HEK293 (cell line): ENCODE measurements around the gene TMEM183A.
"Not testable (repeated sequence)": the region's sequence is repeated elsewhere in the genome, so short reads cannot be mapped to it uniquely, and the experiment has no call there.

Experiments
- CTCF ChIA-PET: fragments of 350-600 bp; formaldehyde crosslinking; extraction: SDS; loops from one replicate; lab custom pipeline; 2021; ENCODE audit warnings: antibody characterized with exemption; lab: Yijun Ruan, JAX
- POLR2A ChIA-PET: fragments of 300-600 bp; formaldehyde crosslinking; extraction: SDS; loops from one replicate; lab custom pipeline; 2020; ENCODE audit warnings: antibody characterized with exemption, inconsistent platforms; lab: Yijun Ruan, JAX
- H3K27ac ChIP-seq: fragments of 200-500 bp; sonication (Bioruptor generic); 2 replicates; pipeline ENCODE4 v1.5.1; 2014; ENCODE audit warnings: low read depth, low read length, control low read depth, inconsistent platforms; ENCODE audit errors: extremely low read depth
- H3K36me3 ChIP-seq, 2 experiments: fragments of 200-500 bp in 1 of 2; sonication (Bioruptor generic) in 1 of 2; 1 replicate in 1 of 2; 2 replicates in 1 of 2; pipeline ENCODE4 v1.5.1; 2014 to 2017; ENCODE audit warnings: inconsistent platforms in 2 of 2, low read length in 2 of 2; ENCODE audit not compliant: control insufficient read depth in 2 of 2, insufficient read depth in 1 of 2
- H3K4me1 ChIP-seq: fragments of 200-500 bp; sonication (Bioruptor generic); 2 replicates; pipeline ENCODE4 v1.5.1; 2014; ENCODE audit warnings: mild to moderate bottlenecking, low read length, inconsistent platforms; ENCODE audit not compliant: control insufficient read depth, insufficient read depth
- H3K4me3 ChIP-seq: 2 replicates; pipeline ENCODE4 v1.5.1; 2011; ENCODE audit warnings: low read depth, mild to moderate bottlenecking, control low read depth, low read length, moderate library complexity
- H3K9me3 ChIP-seq: fragments of 200-500 bp; sonication (Bioruptor generic); 2 replicates; pipeline ENCODE4 v1.5.1; 2014; ENCODE audit warnings: low read depth, low read length, inconsistent platforms; ENCODE audit not compliant: control insufficient read depth, insufficient read depth
- ELK4 ChIP-seq: IDR thresholded peaks from 2 replicates; pipeline ENCODE4 v1.6.1; 2011; ENCODE audit warnings: mild to moderate bottlenecking, low read depth, low read length, borderline replicate concordance
- PBX3 ChIP-seq: sonication (generic); formaldehyde crosslinking; IDR thresholded peaks from 2 replicates; pipeline ENCODE4 v1.8.1; 2022; ENCODE audit warnings: mild to moderate bottlenecking, moderate library complexity, missing genetic modification reagents
- ZBTB17 ChIP-seq: fragments of 450-650 bp; formaldehyde crosslinking; IDR thresholded peaks from 2 replicates; pipeline ENCODE4 v1.5.1; 2016; ENCODE audit warnings: missing biosample characterization, missing genetic modification characterization
- ZFHX2 ChIP-seq: fragments of 450-650 bp; formaldehyde crosslinking; conservative IDR thresholded peaks from 2 replicates; pipeline ENCODE4 v1.5.1; 2016; ENCODE audit warnings: missing biosample characterization, missing genetic modification characterization
- ZNF112 ChIP-seq: fragments of 450-650 bp; formaldehyde crosslinking; IDR thresholded peaks from 2 replicates; pipeline ENCODE4 v1.5.0; 2017; ENCODE audit warnings: missing biosample characterization, missing genetic modification characterization
- ZNF132 ChIP-seq: fragments of 450-650 bp; formaldehyde crosslinking; IDR thresholded peaks from 2 replicates; pipeline ENCODE4 v1.5.1; 2017; ENCODE audit warnings: missing biosample characterization, missing genetic modification characterization, borderline replicate concordance
- ZNF157 ChIP-seq: fragments of 450-650 bp; formaldehyde crosslinking; IDR thresholded peaks from 2 replicates; pipeline ENCODE4 v1.5.1; 2016; ENCODE audit warnings: missing biosample characterization, missing genetic modification characterization
- ZNF223 ChIP-seq: fragments of 450-650 bp; formaldehyde crosslinking; IDR thresholded peaks from 2 replicates; pipeline ENCODE4 v1.5.1; 2016; ENCODE audit warnings: missing biosample characterization, missing genetic modification characterization
- ZNF354C ChIP-seq: fragments of 450-650 bp; formaldehyde crosslinking; IDR thresholded peaks from 2 replicates; pipeline ENCODE4 v1.5.1; 2016; ENCODE audit warnings: missing biosample characterization, missing genetic modification characterization, low read depth, borderline replicate concordance
- ZNF626 ChIP-seq: fragments of 450-650 bp; sonication (Bioruptor Pico); formaldehyde crosslinking; IDR thresholded peaks from 2 replicates; pipeline ENCODE4 v1.5.1; 2018; ENCODE audit warnings: missing biosample characterization, missing genetic modification characterization, inconsistent platforms
- ZNF660 ChIP-seq: fragments of 450-650 bp; IDR thresholded peaks from 2 replicates; pipeline ENCODE4 v1.5.1; 2018; ENCODE audit warnings: missing biosample characterization, mild to moderate bottlenecking, missing genetic modification characterization
- ZNF664 ChIP-seq: fragments of 450-650 bp; formaldehyde crosslinking; IDR thresholded peaks from 2 replicates; pipeline ENCODE4 v1.5.1; 2016; ENCODE audit warnings: missing biosample characterization, missing genetic modification characterization
- ZNF704 ChIP-seq: fragments of 450-650 bp; formaldehyde crosslinking; IDR thresholded peaks from 2 replicates; pipeline ENCODE4 v1.5.1; 2016; ENCODE audit warnings: missing biosample characterization, missing genetic modification characterization
- ZNF707 ChIP-seq: fragments of 450-650 bp; formaldehyde crosslinking; IDR thresholded peaks from 2 replicates; pipeline ENCODE4 v1.5.1; 2016; ENCODE audit warnings: missing biosample characterization, missing genetic modification characterization
- ZNF768 ChIP-seq: fragments of 450-650 bp; formaldehyde crosslinking; IDR thresholded peaks from 2 replicates; pipeline ENCODE4 v1.5.1; 2018; ENCODE audit warnings: missing biosample characterization, mild to moderate bottlenecking, missing genetic modification characterization
- ZNF830 ChIP-seq: fragments of 450-650 bp; IDR thresholded peaks from 2 replicates; pipeline ENCODE4 v1.5.0; 2018; ENCODE audit warnings: missing biosample characterization, missing genetic modification characterization, low read depth, mild to moderate bottlenecking, moderate library complexity
- ZNF837 ChIP-seq: fragments of 450-650 bp; formaldehyde crosslinking; IDR thresholded peaks from 2 replicates; pipeline ENCODE4 v1.5.1; 2016; ENCODE audit warnings: missing biosample characterization, missing genetic modification characterization
- ZSCAN23 ChIP-seq: fragments of 450-650 bp; formaldehyde crosslinking; IDR thresholded peaks from 2 replicates; pipeline ENCODE4 v1.5.1; 2016; ENCODE audit warnings: missing biosample characterization, missing genetic modification characterization
- ZXDB ChIP-seq: fragments of 450-650 bp; formaldehyde crosslinking; IDR thresholded peaks from 2 replicates; pipeline ENCODE4 v1.5.1; 2016; ENCODE audit warnings: missing biosample characterization, missing genetic modification characterization

The TMEM183A gene

GRCh38 chr1:202998836-202999750, 8.1 kb upstream of the TMEM183A start (continued):
- no peak for TF ChIP-seq PBX3 (CRISPR knock-in tag)
- TF ChIP-seq ZNF354C (tag by site-specific recombination) = no peak
- no peak for TF ChIP-seq ZXDB (tag by site-specific recombination)
- TF ChIP-seq ZNF660 (tag by site-specific recombination) = 0 out of 2 replicates have a peak, but pooled peaks have one; percentile 41
- no peak for TF ChIP-seq ELK4

GRCh38 chr1:203000217-203000944, 6.8 kb upstream of the TMEM183A start:
- no peaks in the 10 kb centered on the region for H3K4me1 ChIP-seq
- POLR2A ChIA-PET = interaction anchor here (0.9 kb wide), 1 partner anchor 73 kb away, joined by 3 read pairs; the partner anchor contains the start of gene KLHL12

GRCh38 chr1:203001986-203002385, 5.2 kb upstream of the TMEM183A start:
- TF ChIP-seq ZNF830 (tag by site-specific recombination) (no peak), ZBTB17 (no peak), ZFHX2 (tag by site-specific recombination) (no peak), ZNF704 (tag by site-specific recombination) (no peak), ZNF626 (tag by site-specific recombination) (no peak), ZNF132 (tag by site-specific recombination) (no peak)
- H3K36me3 ChIP-seq = no peaks in the 10 kb centered on the region
- POLR2A ChIA-PET = no interaction called here
- H3K4me3 ChIP-seq = no peak overlapping the region
- no peaks in the 10 kb centered on the region for H3K4me1 ChIP-seq
- no peaks in the 10 kb centered on the region for H3K9me3 ChIP-seq
- CTCF ChIA-PET = no interaction called here
- no peak overlapping the region for H3K27ac ChIP-seq

More at GRCh38 chr1:203000217-203000944, 6.8 kb upstream of the TMEM183A start:
- TF ChIP-seq ZNF664 = peak; percentile 77
- TF ChIP-seq ZNF223 (tag by site-specific recombination) = no peak
- Histone ChIP-seq H3K4me3 (no peak overlapping the region), H3K27ac (no peak overlapping the region), H3K36me3 (no peaks in the 10 kb centered on the region), H3K9me3 (no peaks in the 10 kb centered on the region)
- CTCF ChIA-PET = interaction anchor here (0.9 to 4.6 kb wide), 8 partner anchors 13 to 481 kb away, joined by 3 to 30 read pairs (median 4); no protein-coding TSS in a partner anchor

- POLR2A ChIA-PET = no interaction called here
- Histone ChIP-seq H3K36me3 (no peaks in the 10 kb centered on the region), H3K9me3 (no peaks in the 10 kb centered on the region), H3K4me3 (no peak overlapping the region), H3K4me1 (no peaks in the 10 kb centered on the region), H3K27ac (no peak overlapping the region)
- TF ChIP-seq ZNF768 = peak; percentile 63; the same call in 1 of the 2 replicates
- no peak for TF ChIP-seq ZNF157 (tag by site-specific recombination)
- TF ChIP-seq ZNF707 (tag by site-specific recombination) = no peak
- no peak for TF ChIP-seq ZSCAN23
- TF ChIP-seq ZNF112 = no peak
- TF ChIP-seq ZNF837 (tag by site-specific recombination) = no peak
- CTCF ChIA-PET = interaction anchor here (0.7 kb wide), 1 partner anchor 436 kb away, joined by 3 read pairs; no protein-coding TSS in a partner anchor
These were observed 4.2 kb upstream of the TMEM183A start for GRCh38 chr1:203002951-203003350.

- not testable (repeated sequence) for H3K9me3 ChIP-seq, H3K27ac ChIP-seq, H3K4me3 ChIP-seq, H3K4me1 ChIP-seq
- ChIA-PET POLR2A (interaction anchor here (0.7 to 2.0 kb wide), 4 partner anchors 38 to 144 kb away, joined by 3 to 8 read pairs (median 4); partner anchors contain the start of gene RABIF), CTCF (interaction anchor here (0.6 to 2.0 kb wide), 10 partner anchors 19 to 813 kb away, joined by 3 to 4 read pairs (median 3); partner anchors contain the start of gene PPFIA4)
- peaks cover 20 to 21% of the 10 kb centered on the region in 2 experiments for H3K36me3 ChIP-seq
These were observed 1.6 kb upstream of the TMEM183A start for GRCh38 chr1:203005395-203006142.
